Ovary (tissue), 3 donors: Measurements from ENCODE around the gene XPNPEP2.

Source experiments
- CTCF ChIP-seq, 3 donors: fragments of 450-650 bp in 2 of 3; fragments of 200-600 bp in 1 of 3; IDR thresholded peaks; one replicate each; pipeline versions ENCODE4 v1.5.1 to v1.8.0; 2016 to 2022; ENCODE audit warnings: antibody characterized with exemption in 3 of 3, mild to moderate bottlenecking in 1 of 3
- POLR2A ChIP-seq: fragments of 450-650 bp; IDR thresholded peaks from one replicate; pipeline ENCODE4 v1.6.1; 2017; ENCODE audit warnings: antibody characterized with exemption, mild to moderate bottlenecking, moderate library complexity
- donor health status: DM: no; HTN: no; CAD: no.

- TF ChIP-seq POLR2A = no peak
- TF ChIP-seq CTCF (IDR thresholded peaks at IDR 0.05) = no peak
These were observed 49.7 kb downstream of the XPNPEP2 start for GRCh38 chrX:129788527-129788926.
